PC-3 (cell line): ENCODE measurements around the gene ATP8A1. TPM values are rescaled to one million over a fixed set of nuclear protein-coding genes. Genes with fewer than 3 reads are reported as not detected.

Source experiments
- ATAC-seq: fragments of 200-7000 bp; cut with Tn5 transposase; 2 replicates; pipeline ENCODE4 v1.9.1; 2020; ENCODE audit warnings: mild to moderate bottlenecking, moderate library complexity
- BruUV-seq: library from RNA; stranded (reverse); fragments of 400-500 nt; replicated peaks from 2 replicates; lab custom pipeline; 2021; lab: Mats Ljungman, UMichigan
- CTCF ChIA-PET: fragments of 300-600 bp; sonication (Branson Sonifier 250); formaldehyde crosslinking; loops from one replicate; lab custom pipeline; 2022; ENCODE audit warnings: antibody characterized with exemption; lab: Charles Lee
- POLR2A ChIA-PET: fragments of 300-600 bp; sonication (Branson Sonifier 250); formaldehyde crosslinking; loops from one replicate; lab custom pipeline; 2022; ENCODE audit warnings: antibody characterized with exemption; ENCODE audit not compliant: unreplicated experiment; lab: Charles Lee
- DNase-seq: peaks from one replicate; pipeline ENCODE4 v3.0.0-alpha.2; 2015
- H2AFZ ChIP-seq: fragments of 300-600 bp; sonication (generic); 2 replicates; pipeline ENCODE4 v1.6.0; 2016; ENCODE audit warnings: antibody characterized with exemption, low read length
- H3F3A ChIP-seq: fragments of 300-600 bp; sonication (generic); one replicate; pipeline ENCODE4 v1.6.0; 2017; ENCODE audit warnings: antibody characterized with exemption, low read length, control low read depth, mild to moderate bottlenecking; ENCODE audit not compliant: unreplicated experiment
- H3K27ac ChIP-seq: fragments of 300-600 bp; sonication (generic); 2 replicates; pipeline ENCODE4 v1.5.1; 2016; ENCODE audit warnings: mild to moderate bottlenecking, low read length
- H3K27me3 ChIP-seq: fragments of 300-600 bp; sonication (generic); 2 replicates; pipeline ENCODE4 v1.6.1; 2016; ENCODE audit warnings: low read length, mixed read lengths
- H3K36me3 ChIP-seq: fragments of 300-600 bp; sonication (generic); 2 replicates; pipeline ENCODE4 v1.6.1; 2016; ENCODE audit warnings: low read depth, mixed run types, low read length, mixed read lengths
- H3K4me1 ChIP-seq: fragments of 300-600 bp; sonication (generic); 2 replicates; pipeline ENCODE4 v1.5.1; 2016; ENCODE audit warnings: low read length; ENCODE audit not compliant: insufficient read depth
- H3K4me2 ChIP-seq: fragments of 300-600 bp; sonication (generic); 2 replicates; pipeline ENCODE4 v1.6.0; 2016; ENCODE audit warnings: low read length
- H3K4me3 ChIP-seq: fragments of 300-600 bp; sonication (generic); 2 replicates; pipeline ENCODE4 v1.5.1; 2016; ENCODE audit warnings: mild to moderate bottlenecking, low read length, mixed read lengths
- H3K79me2 ChIP-seq: fragments of 300-600 bp; sonication (generic); 2 replicates; pipeline ENCODE4 v1.6.1; 2017; ENCODE audit warnings: low read length, mixed read lengths
- H3K9ac ChIP-seq: fragments of 300-600 bp; sonication (generic); 2 replicates; pipeline ENCODE4 v1.6.0; 2016; ENCODE audit warnings: mild to moderate bottlenecking, low read length
- H3K9me2 ChIP-seq: fragments of 300-600 bp; sonication (generic); replicated peaks from 2 replicates; pipeline ENCODE4 v1.6.1; 2016; ENCODE audit warnings: mixed run types, low read length, mixed read lengths
- H3K9me3 ChIP-seq: fragments of 300-600 bp; sonication (generic); 2 replicates; pipeline ENCODE4 v1.6.1; 2016; ENCODE audit warnings: low read length, mixed read lengths
- H4K20me1 ChIP-seq: fragments of 300-600 bp; sonication (generic); 2 replicates; pipeline ENCODE4 v1.6.1; 2016; ENCODE audit warnings: low read length, mixed read lengths
- EZH2 ChIP-seq: fragments of 300-600 bp; sonication (generic); IDR thresholded peaks from one replicate; pipeline ENCODE4 v1.6.1; 2017; ENCODE audit warnings: antibody characterized with exemption, mild to moderate bottlenecking, low read length; ENCODE audit not compliant: unreplicated experiment
- EZH2phosphoT487 ChIP-seq: fragments of 300-600 bp; sonication (generic); IDR thresholded peaks from 2 replicates; pipeline ENCODE4 v1.6.1; 2018; ENCODE audit warnings: mild to moderate bottlenecking, antibody characterized with exemption, low read length, borderline replicate concordance
- intact Hi-C: fragments of 100-400 bp; cut with micrococcal nuclease; formaldehyde crosslinking; loops from 2 replicates; pipeline ENCODE4 v1.9.0; 2023
- total RNA-seq: library from RNA; depleted of rRNA; stranded (reverse); fragments of >200 nt; gene quantifications from 2 replicates; pipeline ENCODE4 v1.2.3, GENCODE V29; 2014
- TF ChIP-seq, protein P1 (sequence below): fragments of 300-600 bp; sonication (generic); conservative IDR thresholded peaks from 2 replicates; pipeline ENCODE4 v1.5.1; 2017; ENCODE audit warnings: antibody characterized with exemption, low read depth, mild to moderate bottlenecking, low read length

ATP8A1 gene
- total RNA-seq, 1 experiment from 2014 or later, result 3.9 TPM

DNA sequence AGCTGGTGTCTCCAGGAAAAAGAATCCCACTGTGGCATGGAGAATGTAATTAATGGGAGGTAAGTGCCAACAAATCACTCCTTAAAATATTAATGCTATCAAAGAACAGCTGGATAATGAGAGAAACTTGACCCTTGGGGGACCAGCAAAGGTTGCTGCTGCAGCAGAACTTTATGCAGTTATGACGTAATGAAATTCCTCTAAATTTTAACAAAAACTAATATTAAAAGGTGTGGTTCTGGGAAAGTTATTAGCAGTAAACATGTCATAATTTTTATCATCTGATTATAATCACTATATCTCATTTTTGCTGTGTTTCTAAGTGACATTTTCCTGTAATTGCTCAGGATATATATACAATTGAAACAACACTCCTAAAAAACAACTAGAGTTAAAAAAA is 261.3 kb downstream of the ATP8A1 start:
- ChIA-PET CTCF (no interaction called here), POLR2A (no interaction called here)
- DNase-seq, result no peak
- Histone ChIP-seq H4K20me1 (no peaks in the 10 kb centered on the region), H3K9me3 (no peaks in the 10 kb centered on the region), H3K36me3 (no peaks in the 10 kb centered on the region), H3K9ac (no peak overlapping the region), H3K4me2 (no peak overlapping the region), H3K27me3 (no peaks in the 10 kb centered on the region), H3F3A (no peaks in the 10 kb centered on the region), H3K4me3 (no peak overlapping the region), H3K27ac (no peak overlapping the region), H2AFZ (no peak overlapping the region), H3K4me1 (peaks cover 6% of the 10 kb centered on the region; the same call in 1 of the 2 replicates), H3K79me2 (peaks cover 34% of the 10 kb centered on the region), H3K9me2 (no peaks in the 10 kb centered on the region)
- intact Hi-C loops, result no loop called here
- TF ChIP-seq EZH2phosphoT487, result no peak
- no peak for ATAC-seq
- no TSS peak for BruUV-seq

DNA sequence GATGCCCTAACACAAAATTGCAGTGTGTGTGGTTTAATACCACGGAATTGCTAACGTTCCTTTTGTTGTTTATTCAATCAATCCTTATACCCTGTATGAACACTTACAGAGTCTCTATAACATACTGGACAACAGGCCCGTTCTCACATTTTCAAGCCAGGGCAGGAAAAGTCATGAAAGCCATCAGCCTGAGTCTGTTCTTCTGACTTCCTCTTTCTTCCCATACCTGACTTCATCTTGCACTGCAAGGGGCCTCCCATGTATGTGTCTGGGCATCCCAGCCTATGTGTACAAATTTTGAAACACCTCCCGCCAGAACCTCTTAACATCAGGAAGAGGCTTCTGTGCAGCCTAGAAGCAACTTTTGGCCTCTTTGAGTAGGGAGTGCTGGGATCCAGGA is 264.5 kb downstream of the ATP8A1 start:
- DNase-seq, result no peak

DNA sequence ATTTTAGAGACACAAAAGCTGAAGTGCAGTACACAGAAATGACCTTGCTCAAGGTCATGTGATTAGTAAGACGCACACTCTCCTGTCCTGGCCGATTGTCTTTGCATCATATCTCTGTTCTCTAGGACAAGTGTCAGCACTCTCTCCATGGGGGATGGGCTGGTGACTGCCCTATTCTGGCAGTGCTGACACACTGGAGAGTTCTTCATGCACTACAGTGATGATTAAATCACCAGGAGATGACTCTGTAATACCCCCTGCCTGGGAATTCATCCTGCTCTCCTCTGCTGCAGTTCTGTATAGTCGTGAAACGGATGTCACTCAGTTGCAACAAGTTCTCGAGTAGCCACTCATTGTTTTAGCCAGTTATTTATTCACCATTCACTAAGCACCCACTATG is 264.9 kb downstream of the ATP8A1 start:
- ATAC-seq (peak; percentile 24; the same call in 1 of the 2 replicates), DNase-seq (no peak)
- H3K9me3 ChIP-seq, result no peaks in the 10 kb centered on the region
- no peak for TF ChIP-seq EZH2
- TF ChIP-seq, protein P1, sequence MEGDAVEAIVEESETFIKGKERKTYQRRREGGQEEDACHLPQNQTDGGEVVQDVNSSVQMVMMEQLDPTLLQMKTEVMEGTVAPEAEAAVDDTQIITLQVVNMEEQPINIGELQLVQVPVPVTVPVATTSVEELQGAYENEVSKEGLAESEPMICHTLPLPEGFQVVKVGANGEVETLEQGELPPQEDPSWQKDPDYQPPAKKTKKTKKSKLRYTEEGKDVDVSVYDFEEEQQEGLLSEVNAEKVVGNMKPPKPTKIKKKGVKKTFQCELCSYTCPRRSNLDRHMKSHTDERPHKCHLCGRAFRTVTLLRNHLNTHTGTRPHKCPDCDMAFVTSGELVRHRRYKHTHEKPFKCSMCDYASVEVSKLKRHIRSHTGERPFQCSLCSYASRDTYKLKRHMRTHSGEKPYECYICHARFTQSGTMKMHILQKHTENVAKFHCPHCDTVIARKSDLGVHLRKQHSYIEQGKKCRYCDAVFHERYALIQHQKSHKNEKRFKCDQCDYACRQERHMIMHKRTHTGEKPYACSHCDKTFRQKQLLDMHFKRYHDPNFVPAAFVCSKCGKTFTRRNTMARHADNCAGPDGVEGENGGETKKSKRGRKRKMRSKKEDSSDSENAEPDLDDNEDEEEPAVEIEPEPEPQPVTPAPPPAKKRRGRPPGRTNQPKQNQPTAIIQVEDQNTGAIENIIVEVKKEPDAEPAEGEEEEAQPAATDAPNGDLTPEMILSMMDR, result no peak
- TF ChIP-seq EZH2phosphoT487, result no peak
- intact Hi-C loops, result no loop called here
- no peaks in the 10 kb centered on the region for H3F3A ChIP-seq
- H3K79me2 ChIP-seq, result no peaks in the 10 kb centered on the region
- H2AFZ ChIP-seq, result no peak overlapping the region
- H3K4me1 ChIP-seq, result peaks cover 6% of the 10 kb centered on the region; the same call in 1 of the 2 replicates
- H3K4me3 ChIP-seq, result no peak overlapping the region
- no peaks in the 10 kb centered on the region for H4K20me1 ChIP-seq
- POLR2A ChIA-PET, result no interaction called here
- H3K27ac ChIP-seq, result no peak overlapping the region
- H3K27me3 ChIP-seq, result no peaks in the 10 kb centered on the region
- CTCF ChIA-PET, result no interaction called here
- no peaks in the 10 kb centered on the region for H3K36me3 ChIP-seq
- no peak overlapping the region for H3K9ac ChIP-seq
- no peaks in the 10 kb centered on the region for H3K9me2 ChIP-seq
- H3K4me2 ChIP-seq, result no peak overlapping the region
- BruUV-seq, result no TSS peak

More for the DNA sequence above, 264.5 kb downstream of the ATP8A1 start:
- BruUV-seq, result no TSS peak
- ChIA-PET POLR2A (no interaction called here), CTCF (no interaction called here)
- no peaks in the 10 kb centered on the region for H3K36me3 ChIP-seq
- H3K9me2 ChIP-seq, result no peaks in the 10 kb centered on the region
- H3K27ac ChIP-seq, result no peak overlapping the region
- intact Hi-C loops, result no loop called here
- peaks cover 6% of the 10 kb centered on the region; the same call in 1 of the 2 replicates for H3K4me1 ChIP-seq
- no peak for TF ChIP-seq EZH2phosphoT487
- no peak for TF ChIP-seq EZH2
- TF ChIP-seq, protein P1, result no peak
- H3K4me3 ChIP-seq, result no peak overlapping the region
- no peaks in the 10 kb centered on the region for H3K9me3 ChIP-seq
- no peak for ATAC-seq
- peaks cover 3% of the 10 kb centered on the region for H3K79me2 ChIP-seq
- H3K9ac ChIP-seq, result no peak overlapping the region
- H3F3A ChIP-seq, result no peaks in the 10 kb centered on the region
- no peaks in the 10 kb centered on the region for H4K20me1 ChIP-seq
- no peaks in the 10 kb centered on the region for H3K27me3 ChIP-seq
- no peak overlapping the region for H2AFZ ChIP-seq
- no peak overlapping the region for H3K4me2 ChIP-seq
